GM18909 (cell line): ENCODE measurements around the gene CFAP20.
"Not testable (repeated sequence)": the region's sequence is repeated elsewhere in the genome, so short reads cannot be mapped to it uniquely, and the experiment has no call there.

Source experiments
- ATAC-seq: cut with Tn5 transposase; IDR thresholded peaks from one replicate; pipeline ENCODE4 v1.9.1; 2021; ENCODE audit warnings: mild to moderate bottlenecking; ENCODE audit not compliant: unreplicated experiment, poor library complexity

CFAP20 gene

GRCh38 chr16:58099097-58099955 is 29.9 kb downstream of the CFAP20 start:
- ATAC-seq: no peak

GRCh38 chr16:58098207-58099096 is 30.7 kb downstream of the CFAP20 start:
- no peak for ATAC-seq

GRCh38 chr16:58096249-58096648 is 32.9 kb downstream of the CFAP20 start:
- ATAC-seq: no peak

- not testable (repeated sequence) for ATAC-seq
These were observed 33.6 kb downstream of the CFAP20 start for GRCh38 chr16:58095575-58095960.

GRCh38 chr16:58094791-58095574 is 34.2 kb downstream of the CFAP20 start:
- ATAC-seq: no peak

- no peak for ATAC-seq
These were observed 35.2 kb downstream of the CFAP20 start for GRCh38 chr16:58094026-58094425.

GRCh38 chr16:58090396-58090795 is 38.8 kb downstream of the CFAP20 start:
- ATAC-seq: not testable (repeated sequence)

- no peak for ATAC-seq
These were observed 41.1 kb downstream of the CFAP20 start for GRCh38 chr16:58088091-58088490.

GRCh38 chr16:58087209-58087913 is 41.8 kb downstream of the CFAP20 start:
- ATAC-seq: no peak

- no peak for ATAC-seq
These were observed 42.6 kb downstream of the CFAP20 start for GRCh38 chr16:58086381-58087208.

GRCh38 chr16:58085584-58086251 is 43.5 kb downstream of the CFAP20 start:
- ATAC-seq: no peak

- ATAC-seq: no peak
These were observed 44.0 kb downstream of the CFAP20 start for GRCh38 chr16:58085171-58085570.

GRCh38 chr16:58084635-58085034 is 44.5 kb downstream of the CFAP20 start:
- ATAC-seq: no peak

- no peak for ATAC-seq
These were observed 46.8 kb downstream of the CFAP20 start for GRCh38 chr16:58082381-58082780.

GRCh38 chr16:58080657-58081056 is 48.5 kb downstream of the CFAP20 start:
- ATAC-seq: not testable (repeated sequence)

- ATAC-seq: no peak
These were observed 51.4 kb downstream of the CFAP20 start for GRCh38 chr16:58077796-58078195.

GRCh38 chr16:58076514-58076913 is 52.7 kb downstream of the CFAP20 start:
- no peak for ATAC-seq

GRCh38 chr16:58074657-58075056 is 54.5 kb downstream of the CFAP20 start:
- ATAC-seq: no peak
